ENCODE results near the gene SMPX. TPM values are rescaled to one million over a fixed set of nuclear protein-coding genes. Genes with fewer than 3 reads are reported as not detected.

SMPX gene
- total RNA-seq, 1 donor from 2014 or later = not detected

DNA sequence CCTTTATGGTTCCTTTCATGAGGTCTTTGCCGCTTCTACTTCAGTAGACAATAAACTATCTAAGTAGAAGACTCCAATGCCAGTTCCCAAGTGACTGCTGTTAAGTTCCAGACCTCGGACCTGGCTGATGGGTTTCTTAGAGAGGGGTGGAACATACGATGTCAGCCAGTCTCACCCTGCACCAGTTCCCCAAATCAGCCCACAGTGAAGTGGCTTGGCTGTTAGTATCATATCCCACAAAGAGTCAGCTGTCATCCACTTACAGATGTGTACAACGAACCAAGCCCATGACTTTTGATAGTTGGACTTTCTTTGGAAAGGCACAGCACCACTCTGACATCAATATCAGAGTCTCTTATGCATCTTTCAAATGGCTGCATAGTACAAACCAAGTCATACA lies 91.7 kb downstream of the SMPX start:
- intact Hi-C loops (cut with micrococcal nuclease) = no loop called here
- Mint-ChIP-seq H3K36me3 (ENCODE audit: low read depth) (no peaks in the 10 kb centered on the region), H3K9me3 (no peaks in the 10 kb centered on the region), H3K27ac (no peak overlapping the region), H3K4me3 (no peak overlapping the region), H3K27me3 (peaks cover 8% of the 10 kb centered on the region), H3K4me1 (no peaks in the 10 kb centered on the region)
- TF ChIP-seq, protein P1, sequence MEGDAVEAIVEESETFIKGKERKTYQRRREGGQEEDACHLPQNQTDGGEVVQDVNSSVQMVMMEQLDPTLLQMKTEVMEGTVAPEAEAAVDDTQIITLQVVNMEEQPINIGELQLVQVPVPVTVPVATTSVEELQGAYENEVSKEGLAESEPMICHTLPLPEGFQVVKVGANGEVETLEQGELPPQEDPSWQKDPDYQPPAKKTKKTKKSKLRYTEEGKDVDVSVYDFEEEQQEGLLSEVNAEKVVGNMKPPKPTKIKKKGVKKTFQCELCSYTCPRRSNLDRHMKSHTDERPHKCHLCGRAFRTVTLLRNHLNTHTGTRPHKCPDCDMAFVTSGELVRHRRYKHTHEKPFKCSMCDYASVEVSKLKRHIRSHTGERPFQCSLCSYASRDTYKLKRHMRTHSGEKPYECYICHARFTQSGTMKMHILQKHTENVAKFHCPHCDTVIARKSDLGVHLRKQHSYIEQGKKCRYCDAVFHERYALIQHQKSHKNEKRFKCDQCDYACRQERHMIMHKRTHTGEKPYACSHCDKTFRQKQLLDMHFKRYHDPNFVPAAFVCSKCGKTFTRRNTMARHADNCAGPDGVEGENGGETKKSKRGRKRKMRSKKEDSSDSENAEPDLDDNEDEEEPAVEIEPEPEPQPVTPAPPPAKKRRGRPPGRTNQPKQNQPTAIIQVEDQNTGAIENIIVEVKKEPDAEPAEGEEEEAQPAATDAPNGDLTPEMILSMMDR (IDR thresholded peaks at IDR 0.05) = no peak
- CTCF ChIA-PET = no interaction called here
- DNase-seq = no peak
- POLR2A ChIA-PET = no interaction called here
- no peak for ATAC-seq (ENCODE audit: low read depth)

DNA sequence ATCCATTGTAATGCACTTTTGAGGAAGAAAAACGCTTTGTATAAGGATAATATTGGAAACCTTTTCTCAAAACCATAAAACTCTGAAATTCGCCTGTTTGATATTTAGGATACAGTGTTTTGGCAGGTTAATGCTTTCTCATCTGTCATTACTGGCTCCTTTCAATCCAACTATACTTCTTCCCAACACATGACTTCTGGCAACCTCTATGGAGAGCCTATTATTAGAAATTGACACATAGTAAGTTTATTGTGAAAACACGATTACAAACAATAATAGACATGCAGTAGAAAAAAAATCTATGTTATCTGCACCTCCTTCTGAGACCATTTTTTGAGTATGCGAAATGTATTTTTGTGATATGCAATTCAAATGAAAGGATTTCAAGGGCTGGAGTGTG lies 95.2 kb downstream of the SMPX start:
- ChIA-PET CTCF (no interaction called here), POLR2A (no interaction called here)
- intact Hi-C loops (cut with micrococcal nuclease) = no loop called here
- TF ChIP-seq, protein P1 (IDR thresholded peaks at IDR 0.05) = no peak
- peaks cover 3% of the 10 kb centered on the region for H3K4me1 Mint-ChIP-seq
- H3K4me3 Mint-ChIP-seq = no peak overlapping the region
- no peaks in the 10 kb centered on the region for H3K9me3 Mint-ChIP-seq
- no peak for ATAC-seq (ENCODE audit: low read depth)
- DNase-seq = no peak
- peaks cover 12% of the 10 kb centered on the region for H3K27me3 Mint-ChIP-seq
- no peak overlapping the region for H3K27ac Mint-ChIP-seq
- H3K36me3 Mint-ChIP-seq (ENCODE audit: low read depth) = no peaks in the 10 kb centered on the region

DNA sequence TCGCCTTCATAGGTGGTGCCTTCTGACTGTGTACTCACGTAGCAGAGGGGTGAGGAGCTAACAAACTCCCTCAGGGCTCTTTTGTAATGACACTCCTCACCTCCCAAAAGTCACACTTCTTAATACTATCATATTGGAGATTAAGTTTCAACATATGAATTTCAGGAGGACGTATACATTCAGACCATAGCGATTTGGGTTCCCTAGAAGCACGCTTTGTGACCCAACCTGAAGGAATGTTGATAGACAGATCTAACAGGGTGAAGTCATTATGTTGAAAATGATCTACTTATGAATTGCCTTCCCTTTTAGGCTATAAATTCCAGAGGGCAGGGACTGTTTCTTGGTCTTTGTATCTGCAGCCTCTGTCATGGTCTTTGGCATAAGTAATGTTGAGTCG lies 96.6 kb downstream of the SMPX start:
- intact Hi-C loops (cut with micrococcal nuclease) = no loop called here
- TF ChIP-seq, protein P1 (IDR thresholded peaks at IDR 0.05) = no peak
- Mint-ChIP-seq H3K4me3 (no peak overlapping the region), H3K27me3 (peaks cover 12% of the 10 kb centered on the region), H3K4me1 (peaks cover 5% of the 10 kb centered on the region), H3K27ac (no peak overlapping the region), H3K9me3 (no peaks in the 10 kb centered on the region), H3K36me3 (ENCODE audit: low read depth) (no peaks in the 10 kb centered on the region)
- ATAC-seq (ENCODE audit: low read depth) = no peak
- ChIA-PET CTCF (no interaction called here), POLR2A (no interaction called here)
- no peak for DNase-seq

DNA sequence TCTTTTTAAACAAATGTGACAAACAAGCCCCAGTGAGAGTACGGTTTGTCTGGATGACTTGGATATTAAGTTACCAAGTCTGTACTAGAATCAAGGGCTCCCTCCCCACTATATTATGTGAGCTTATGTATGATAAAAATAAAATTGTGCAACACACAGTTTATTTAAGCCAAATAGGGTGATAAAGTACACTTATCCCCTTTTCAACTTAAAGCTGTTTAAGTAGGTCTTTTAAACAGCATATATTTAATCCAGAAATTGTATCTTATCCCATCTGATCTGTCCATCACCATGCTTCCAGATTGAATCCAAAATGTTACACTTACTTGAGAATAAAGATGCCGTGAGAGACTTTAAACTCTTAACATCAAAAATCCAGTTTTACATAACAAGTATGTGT lies 97.8 kb downstream of the SMPX start:
- POLR2A ChIA-PET = no interaction called here
- TF ChIP-seq, protein P1 (IDR thresholded peaks at IDR 0.05) = no peak
- DNase-seq = no peak
- Mint-ChIP-seq H3K27me3 (peaks cover 10% of the 10 kb centered on the region), H3K9me3 (no peaks in the 10 kb centered on the region), H3K36me3 (ENCODE audit: low read depth) (no peaks in the 10 kb centered on the region), H3K27ac (no peak overlapping the region), H3K4me1 (peaks cover 10% of the 10 kb centered on the region), H3K4me3 (no peak overlapping the region)
- no peak for ATAC-seq (ENCODE audit: low read depth)
- CTCF ChIA-PET = no interaction called here
- intact Hi-C loops (cut with micrococcal nuclease) = no loop called here

DNA sequence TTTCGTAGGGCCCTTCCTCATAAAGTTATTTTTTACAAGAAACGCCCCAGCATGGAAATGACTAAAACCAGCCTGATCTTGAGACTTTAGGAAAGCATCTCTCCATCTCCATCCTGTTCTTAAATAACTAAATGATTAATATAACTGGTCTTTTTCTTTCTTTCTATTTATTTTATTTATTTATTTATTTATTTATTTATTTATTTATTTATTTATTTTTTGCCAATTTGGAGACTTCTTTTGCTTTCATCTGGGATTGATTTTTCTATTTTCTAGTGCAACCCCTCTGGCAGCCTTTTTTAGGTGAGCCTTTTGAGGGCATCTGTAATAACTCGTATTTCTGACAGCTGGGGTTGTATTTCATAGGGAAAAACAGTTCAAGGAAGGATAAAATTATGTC lies 98.6 kb downstream of the SMPX start:
- ChIA-PET POLR2A (no interaction called here), CTCF (no interaction called here)
- Mint-ChIP-seq H3K9me3 (no peaks in the 10 kb centered on the region), H3K36me3 (ENCODE audit: low read depth) (no peaks in the 10 kb centered on the region), H3K27ac (no peak overlapping the region), H3K4me3 (peak overlapping the region; percentile 44), H3K4me1 (peaks cover 10% of the 10 kb centered on the region), H3K27me3 (peaks cover 10% of the 10 kb centered on the region)
- TF ChIP-seq, protein P1 (IDR thresholded peaks at IDR 0.05) = no peak
- DNase-seq (no peak), ATAC-seq (ENCODE audit: low read depth) (no peak)
- intact Hi-C loops (cut with micrococcal nuclease) = no loop called here
